ENCODE data around the gene PPP1R13B. TPM values are rescaled to one million over a fixed set of nuclear protein-coding genes. Genes with fewer than 3 reads are reported as not detected.

The PPP1R13B gene
- total RNA-seq, 1 experiment from 2014 or later, result 19.0 TPM

- Histone ChIP-seq H3K36me3 (ENCODE audit: control insufficient read depth, insufficient read depth, low read length) (no peaks in the 10 kb centered on the region; the same call in 1 of the 2 replicates), H3K27ac (ENCODE audit: low read length) (no peak overlapping the region), H3K4me1 (ENCODE audit: control insufficient read depth, insufficient read depth, low read length) (no peaks in the 10 kb centered on the region), H3K4me3 (ENCODE audit: low read depth in 2 of 2, low read length in 2 of 2) (no peak overlapping the region), H3K9me3 (ENCODE audit: control insufficient read depth, insufficient read depth, low read depth, low read length) (no peaks in the 10 kb centered on the region), H3K27me3 (ENCODE audit: control insufficient read depth, insufficient read depth, low read length) (no peaks in the 10 kb centered on the region)
- in situ Hi-C loops (cut with HindIII; ENCODE audit: low pct_unique_long_range_greater_than_20kb, low sequenced_read_pairs) (no loop called here), intact Hi-C loops (cut with micrococcal nuclease; ENCODE audit: unreplicated experiment) (no loop called here)
- BruUV-seq (replicated peaks), result no TSS peak
- POLR2A ChIA-PET, result no interaction called here
- DNase-seq (ENCODE audit: low read depth, low spot score) (no peak), ATAC-seq (no peak)
- CTCF ChIA-PET, result interaction anchor here (1.0 kb wide), 2 partner anchors 165 to 359 kb away, joined by 3 read pairs; no protein-coding TSS in a partner anchor
- TF ChIP-seq CTCF (IDR thresholded peaks at IDR 0.05) (no peak), TCF7L2 (IDR thresholded peaks at IDR 0.05; ENCODE audit: low read depth, low read length) (no peak), SIN3A (IDR thresholded peaks at IDR 0.05; ENCODE audit: borderline replicate concordance, insufficient read depth, low read depth, low read length) (no peak), POLR2AphosphoS5 (IDR thresholded peaks at IDR 0.05; ENCODE audit: low read depth, low read length) (no peak), REST (IDR thresholded peaks at IDR 0.05; ENCODE audit: insufficient read depth in 1 of 2, low read depth in 2 of 2, low read length in 1 of 2) (no peak)
Observed at GRCh38 chr14:103735439-103735814, 111.9 kb downstream of the PPP1R13B start.

- Histone ChIP-seq H3K9me3 (ENCODE audit: control insufficient read depth, insufficient read depth, low read depth, low read length) (no peaks in the 10 kb centered on the region), H3K4me3 (ENCODE audit: low read depth in 2 of 2, low read length in 2 of 2) (no peak overlapping the region), H3K36me3 (ENCODE audit: control insufficient read depth, insufficient read depth, low read length) (no peaks in the 10 kb centered on the region; the same call in 1 of the 2 replicates), H3K4me1 (ENCODE audit: control insufficient read depth, insufficient read depth, low read length) (no peaks in the 10 kb centered on the region), H3K27ac (ENCODE audit: low read length) (no peak overlapping the region), H3K27me3 (ENCODE audit: control insufficient read depth, insufficient read depth, low read length) (no peaks in the 10 kb centered on the region)
- ATAC-seq, result no peak
- in situ Hi-C loops (cut with HindIII; ENCODE audit: low pct_unique_long_range_greater_than_20kb, low sequenced_read_pairs) (no loop called here), intact Hi-C loops (cut with micrococcal nuclease; ENCODE audit: unreplicated experiment) (no loop called here)
- CTCF ChIA-PET, result interaction anchor here (1.0 kb wide), 1 partner anchor 359 kb away, joined by 3 read pairs; no protein-coding TSS in a partner anchor
- BruUV-seq (replicated peaks), result no TSS peak
- DNase-seq (ENCODE audit: low read depth, low spot score), result no peak
- no peak for TF ChIP-seq TCF7L2 (IDR thresholded peaks at IDR 0.05; ENCODE audit: low read depth, low read length)
- no peak for TF ChIP-seq SIN3A (IDR thresholded peaks at IDR 0.05; ENCODE audit: borderline replicate concordance, insufficient read depth, low read depth, low read length)
- TF ChIP-seq REST (IDR thresholded peaks at IDR 0.05; ENCODE audit: insufficient read depth in 1 of 2, low read depth in 2 of 2, low read length in 1 of 2), result no peak
- no peak for TF ChIP-seq CTCF (IDR thresholded peaks at IDR 0.05)
- TF ChIP-seq POLR2AphosphoS5 (IDR thresholded peaks at IDR 0.05; ENCODE audit: low read depth, low read length), result no peak
- POLR2A ChIA-PET, result no interaction called here
Observed at GRCh38 chr14:103735022-103735421, 112.4 kb downstream of the PPP1R13B start.
